HG03520 (cell line): ENCODE results near the gene SSNA1.

ENCODE experiments used
- ATAC-seq: cut with Tn5 transposase; IDR thresholded peaks from one replicate; pipeline ENCODE4 v1.9.1; 2021; ENCODE audit warnings: mild to moderate bottlenecking, moderate library complexity; ENCODE audit not compliant: unreplicated experiment

Gene SSNA1

GRCh38 chr9:137217276-137218211, 29.1 kb downstream of the SSNA1 start:
- ATAC-seq = no peak

GRCh38 chr9:137218212-137218753, 29.8 kb downstream of the SSNA1 start:
- ATAC-seq = no peak

GRCh38 chr9:137218754-137219271, 30.3 kb downstream of the SSNA1 start:
- ATAC-seq = no peak

GRCh38 chr9:137219757-137220316, 31.4 kb downstream of the SSNA1 start:
- no peak for ATAC-seq

GRCh38 chr9:137220317-137221094, 32.0 kb downstream of the SSNA1 start:
- ATAC-seq = no peak

GRCh38 chr9:137221095-137221505, 32.6 kb downstream of the SSNA1 start:
- no peak for ATAC-seq

GRCh38 chr9:137221506-137222111, 33.1 kb downstream of the SSNA1 start:
- ATAC-seq = no peak

- no peak for ATAC-seq
These were observed 34.0 kb downstream of the SSNA1 start, which contains the start of gene RNF208 for GRCh38 chr9:137222190-137223077. Gene RNF208, minus strand, starts transcription at chr9:137222240. Its CDS starts 1,028 bp downstream, at chr9:137221212.

- ATAC-seq = peak; percentile 71
These were observed 34.8 kb downstream of the SSNA1 start for GRCh38 chr9:137223078-137223970.

- no peak for ATAC-seq
These were observed 36.6 kb downstream of the SSNA1 start, which contains the start of gene CYSRT1 for GRCh38 chr9:137224830-137225694. Gene CYSRT1, plus strand, starts transcription at chr9:137225174. Its CDS starts 448 bp downstream, at chr9:137225622.

GRCh38 chr9:137225699-137226331, 37.3 kb downstream of the SSNA1 start:
- no peak for ATAC-seq

- no peak for ATAC-seq
These were observed 38.0 kb downstream of the SSNA1 start for GRCh38 chr9:137226338-137227053.

GRCh38 chr9:137227054-137227852, 38.8 kb downstream of the SSNA1 start, which contains the start of gene RNF224:
Gene RNF224, plus strand, starts transcription at chr9:137227502. Its CDS starts 834 bp downstream, at chr9:137228336.
- ATAC-seq = no peak

- no peak for ATAC-seq
These were observed 39.5 kb downstream of the SSNA1 start for GRCh38 chr9:137227853-137228505.

- ATAC-seq = no peak
These were observed 40.1 kb downstream of the SSNA1 start for GRCh38 chr9:137228506-137228967.
